PC-9 (cell line): Measurements from ENCODE around the gene SPACDR. TPM values are rescaled to one million over a fixed set of nuclear protein-coding genes. Genes with fewer than 3 reads are reported as not detected.

Experiments
- BruUV-seq: library from RNA; stranded (reverse); fragments of 400-500 nt; replicated peaks from 2 replicates; lab custom pipeline; 2021; lab: Mats Ljungman, UMichigan
- CTCF ChIA-PET: fragments of 300-600 bp; sonication (Branson Sonifier 250); formaldehyde crosslinking; loops from one replicate; lab custom pipeline; 2022; ENCODE audit warnings: antibody characterized with exemption; lab: Charles Lee
- POLR2A ChIA-PET: fragments of 300-600 bp; sonication (Branson Sonifier 250); formaldehyde crosslinking; loops from one replicate; lab custom pipeline; 2022; ENCODE audit warnings: antibody characterized with exemption; ENCODE audit not compliant: unreplicated experiment; lab: Charles Lee
- DNase-seq, 2 experiments: peaks; one replicate each; pipeline versions ENCODE4 v3.0.0 to v3.0.0-alpha.2; 2015 to 2022; ENCODE audit warnings: mixed read lengths in 1 of 2
- H2AFZ ChIP-seq: fragments of 200-600 bp; sonication (generic); 2 replicates; pipeline ENCODE4 v1.8.1; 2017; ENCODE audit warnings: antibody characterized with exemption
- H3F3A ChIP-seq: fragments of 200-600 bp; sonication (generic); 2 replicates; pipeline ENCODE4 v1.8.1; 2017; ENCODE audit warnings: antibody characterized with exemption, mild to moderate bottlenecking, low read depth; ENCODE audit not compliant: insufficient read depth
- H3K27ac ChIP-seq: fragments of 200-600 bp; sonication (generic); 2 replicates; pipeline ENCODE4 v1.6.1; 2016; ENCODE audit warnings: mixed run types
- H3K27me3 ChIP-seq: fragments of 200-600 bp; sonication (generic); 2 replicates; pipeline ENCODE4 v1.6.1; 2016; ENCODE audit warnings: low read depth, mixed run types; ENCODE audit not compliant: insufficient read depth
- H3K36me3 ChIP-seq: fragments of 200-600 bp; sonication (generic); 2 replicates; pipeline ENCODE4 v1.6.1; 2016; ENCODE audit warnings: low read depth, mixed run types
- H3K4me1 ChIP-seq: fragments of 200-600 bp; sonication (generic); replicated peaks from 2 replicates; pipeline ENCODE4 v1.6.1; 2016; ENCODE audit warnings: mixed run types; ENCODE audit not compliant: insufficient read depth
- H3K4me2 ChIP-seq: fragments of 200-600 bp; sonication (generic); 2 replicates; pipeline ENCODE4 v1.6.1; 2017; ENCODE audit warnings: mixed run types
- H3K4me3 ChIP-seq: fragments of 200-600 bp; sonication (generic); 2 replicates; pipeline ENCODE4 v1.6.1; 2016; ENCODE audit warnings: mixed run types
- H3K79me2 ChIP-seq: fragments of 200-600 bp; sonication (generic); 2 replicates; pipeline ENCODE4 v1.6.1; 2017; ENCODE audit warnings: low read depth, mixed run types
- H3K9me2 ChIP-seq: fragments of 200-600 bp; sonication (generic); 2 replicates; pipeline ENCODE4 v1.8.1; 2017; ENCODE audit warnings: mild to moderate bottlenecking; ENCODE audit not compliant: insufficient read depth
- H3K9me3 ChIP-seq: fragments of 200-600 bp; sonication (generic); 2 replicates; pipeline ENCODE4 v1.8.1; 2016; ENCODE audit warnings: low read depth; ENCODE audit not compliant: insufficient read depth
- H4K20me1 ChIP-seq: fragments of 200-600 bp; sonication (generic); 2 replicates; pipeline ENCODE4 v1.8.1; 2017; ENCODE audit not compliant: insufficient read depth
- CTCF ChIP-seq: fragments of 200-600 bp; sonication (generic); conservative IDR thresholded peaks from 2 replicates; pipeline ENCODE4 v1.6.1; 2017; ENCODE audit warnings: mixed run types, antibody characterized with exemption, mild to moderate bottlenecking, moderate library complexity
- EZH2 ChIP-seq: fragments of 200-600 bp; sonication (generic); IDR thresholded peaks from 2 replicates; pipeline ENCODE4 v1.8.0; 2017; ENCODE audit warnings: antibody characterized with exemption, low read depth
- intact Hi-C: fragments of 100-400 bp; cut with micrococcal nuclease; formaldehyde crosslinking; loops from one replicate; pipeline ENCODE4 v1.10.0; 2022; ENCODE audit not compliant: unreplicated experiment
- total RNA-seq: library from RNA; stranded (reverse); gene quantifications from 2 replicates; pipeline ENCODE4 v1.2.3, GENCODE V29; 2021

Gene SPACDR
- total RNA-seq, 1 experiment from 2014 or later = 1.4 TPM

GRCh38 chr7:100464791-100465190 lies 731 bp upstream of the SPACDR start:
- Histone ChIP-seq H3K4me3 (no peak overlapping the region), H2AFZ (no peak overlapping the region), H3K27me3 (no peaks in the 10 kb centered on the region), H3K9me2 (no peaks in the 10 kb centered on the region), H3K79me2 (no peaks in the 10 kb centered on the region), H3K4me1 (no peaks in the 10 kb centered on the region), H3K27ac (no peak overlapping the region), H3F3A (peaks cover 4% of the 10 kb centered on the region; the same call in 1 of the 2 replicates), H3K4me2 (no peak overlapping the region), H3K9me3 (no peaks in the 10 kb centered on the region), H3K36me3 (no peaks in the 10 kb centered on the region), H4K20me1 (no peaks in the 10 kb centered on the region)
- intact Hi-C loops = loop anchor here (5.0 kb wide), 1 partner anchor 228 kb away; the partner anchor contains the start of gene GIGYF1
- TF ChIP-seq CTCF (no peak), EZH2 (no peak)
- no peak for DNase-seq
- ChIA-PET CTCF (no interaction called here), POLR2A (no interaction called here)
- BruUV-seq = no TSS peak

GRCh38 chr7:100457033-100457432 lies 7.0 kb downstream of the SPACDR start:
- BruUV-seq = no TSS peak
- Histone ChIP-seq H4K20me1 (no peaks in the 10 kb centered on the region), H3K9me3 (no peaks in the 10 kb centered on the region), H3K4me3 (no peak overlapping the region), H3K4me2 (no peak overlapping the region), H3K79me2 (no peaks in the 10 kb centered on the region), H2AFZ (no peak overlapping the region), H3K27ac (no peak overlapping the region), H3K4me1 (no peaks in the 10 kb centered on the region), H3K36me3 (no peaks in the 10 kb centered on the region), H3K27me3 (no peaks in the 10 kb centered on the region), H3K9me2 (no peaks in the 10 kb centered on the region), H3F3A (peaks cover 8% of the 10 kb centered on the region; the same call in 1 of the 2 replicates)
- ChIA-PET POLR2A (interaction anchor here (0.6 kb wide), 1 partner anchor 28 kb away, joined by 5 read pairs; no protein-coding TSS in a partner anchor), CTCF (interaction anchor here (0.6 to 0.7 kb wide), 3 partner anchors 82 to 624 kb away, joined by 3 to 8 read pairs (median 7); partner anchors contain the start of gene AGFG2)
- no peak for DNase-seq
- no peak for TF ChIP-seq CTCF
- TF ChIP-seq EZH2 = no peak
- intact Hi-C loops = no loop called here

GRCh38 chr7:100456562-100456961 lies 7.5 kb downstream of the SPACDR start:
- BruUV-seq = no TSS peak
- no peak overlapping the region for H3K27ac ChIP-seq
- no peak overlapping the region for H3K4me2 ChIP-seq
- H2AFZ ChIP-seq = no peak overlapping the region
- H3K4me3 ChIP-seq = no peak overlapping the region
- ChIA-PET CTCF (interaction anchor here (0.6 kb wide), 1 partner anchor 83 kb away, joined by 3 read pairs; the partner anchor contains the start of gene AGFG2), POLR2A (no interaction called here)
- H3K36me3 ChIP-seq = no peaks in the 10 kb centered on the region
- intact Hi-C loops = no loop called here
- H4K20me1 ChIP-seq = no peaks in the 10 kb centered on the region
- no peaks in the 10 kb centered on the region for H3K9me3 ChIP-seq
- H3K27me3 ChIP-seq = no peaks in the 10 kb centered on the region
- H3F3A ChIP-seq = peaks cover 8% of the 10 kb centered on the region; the same call in 1 of the 2 replicates
- TF ChIP-seq CTCF = no peak
- TF ChIP-seq EZH2 = no peak
- H3K79me2 ChIP-seq = no peaks in the 10 kb centered on the region
- H3K4me1 ChIP-seq = no peaks in the 10 kb centered on the region
- H3K9me2 ChIP-seq = no peaks in the 10 kb centered on the region
- DNase-seq = no peak
